Activated CD8-positive, alpha-beta memory T cell treated with anti-CD3 and anti-CD28 coated beads for 48 hours (primary cell): ENCODE data around the gene RP9.
A peak's percentile ranks its signal among the peaks of the same experiment; 100 is the strongest.

Source experiments
- DNase-seq, 3 experiments: peaks; one replicate each; pipeline ENCODE4 v3.0.0-alpha.2; 2020; ENCODE audit warnings: low read depth in 2 of 3, low spot score in 2 of 3

Gene RP9

GRCh38 chr7:33062782-33063443 lies 46.3 kb downstream of the RP9 start:
- peak; percentile 78 to 86 (median 81) for DNase-seq

- DNase-seq = no peak
Measured at GRCh38 chr7:33062023-33062781, 47.0 kb downstream of the RP9 start, which contains the start of gene NT5C3A. NT5C3A (minus strand) TSS chr7:33062776; CDS start chr7:33062705, 71 bp downstream.

GRCh38 chr7:33061282-33061937 lies 47.8 kb downstream of the RP9 start:
- no peak for DNase-seq

GRCh38 chr7:33059635-33060034 lies 49.6 kb downstream of the RP9 start:
- DNase-seq = no peak

- DNase-seq = no peak
Measured at GRCh38 chr7:33055158-33055557, 54.0 kb downstream of the RP9 start.

- DNase-seq = no peak
Measured at GRCh38 chr7:33054261-33054964, 54.8 kb downstream of the RP9 start.

- no peak for DNase-seq
Measured at GRCh38 chr7:33053721-33054120, 55.5 kb downstream of the RP9 start.

- DNase-seq = no peak
Measured at GRCh38 chr7:33050535-33051318, 58.5 kb downstream of the RP9 start.

- no peak for DNase-seq
Measured at GRCh38 chr7:33048704-33049103, 60.5 kb downstream of the RP9 start.

GRCh38 chr7:33048257-33048656 lies 60.9 kb downstream of the RP9 start:
- DNase-seq = no peak

- no peak for DNase-seq
Measured at GRCh38 chr7:33044986-33045385, 64.2 kb downstream of the RP9 start.
